Measurements from ENCODE around the gene SARS2.
"Not testable (repeated sequence)": the region's sequence is repeated elsewhere in the genome, so short reads cannot be mapped to it uniquely, and the experiment has no call there.

The SARS2 gene

DNA sequence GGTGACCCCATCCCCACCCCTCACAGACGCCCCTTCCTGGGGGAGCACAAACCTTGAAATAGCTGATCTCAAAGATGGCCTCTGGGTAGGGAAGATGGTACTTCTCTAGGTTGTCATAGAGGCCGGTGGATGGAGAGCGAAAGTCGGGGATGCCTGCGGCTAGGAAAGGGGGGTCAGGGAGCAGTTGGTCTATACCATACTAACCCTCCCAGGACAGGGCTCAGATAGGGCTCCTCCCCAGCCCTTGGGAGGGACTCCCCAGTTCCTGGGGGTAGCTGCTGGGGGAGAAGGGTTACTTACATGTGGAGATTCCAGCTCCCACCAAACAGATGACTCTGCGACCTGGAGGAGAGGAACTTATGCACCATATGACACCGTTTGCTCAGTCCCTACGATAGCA lies 40.8 kb downstream of the SARS2 start:
- no peak for DNase-seq

GRCh38 chr19:38888876-38889275 lies 41.7 kb downstream of the SARS2 start:
- no peak for DNase-seq

DNA sequence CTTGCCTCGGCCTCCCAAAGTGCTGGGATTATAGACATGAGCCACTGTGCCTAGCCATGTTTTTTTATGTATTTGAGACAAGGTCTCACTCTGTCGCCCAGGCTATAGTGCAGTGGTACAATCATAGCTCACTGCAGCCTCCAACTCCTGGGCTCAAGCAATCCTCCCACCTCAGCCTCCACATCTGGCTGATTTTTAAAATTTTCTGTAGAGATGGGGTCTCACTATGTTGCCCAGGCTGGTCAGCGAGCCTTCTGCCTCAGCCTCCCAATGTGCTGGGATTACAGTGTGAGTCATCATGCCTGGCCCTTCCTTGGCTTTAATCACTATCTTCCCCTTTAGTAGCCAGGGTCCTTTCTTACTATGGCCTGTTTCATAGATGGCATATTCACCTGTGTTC lies 45.9 kb downstream of the SARS2 start:
- not testable (repeated sequence) for DNase-seq

DNA sequence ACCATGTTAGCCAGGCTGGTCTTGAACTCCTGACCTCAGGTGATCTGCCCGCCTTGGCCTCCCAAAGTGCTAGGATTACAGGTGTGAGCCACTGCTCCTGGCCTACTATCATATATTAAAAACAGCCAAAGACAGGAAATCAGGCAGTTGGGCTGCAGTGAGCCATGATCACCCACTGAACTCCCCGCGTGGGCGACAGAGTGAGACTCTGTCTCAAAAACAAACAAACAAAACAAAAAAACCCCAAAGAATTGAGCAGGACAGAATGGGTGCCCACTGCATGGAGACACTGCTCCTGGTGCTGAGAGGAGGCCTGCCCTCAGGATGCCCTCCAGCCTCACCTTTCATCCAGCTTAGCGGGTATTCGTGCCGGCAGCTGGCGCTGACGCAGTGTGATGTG lies 47.3 kb downstream of the SARS2 start:
- DNase-seq, result no peak

- DNase-seq, result no peak
Observed at GRCh38 chr19:38880882-38881609, 49.5 kb downstream of the SARS2 start.

DNA sequence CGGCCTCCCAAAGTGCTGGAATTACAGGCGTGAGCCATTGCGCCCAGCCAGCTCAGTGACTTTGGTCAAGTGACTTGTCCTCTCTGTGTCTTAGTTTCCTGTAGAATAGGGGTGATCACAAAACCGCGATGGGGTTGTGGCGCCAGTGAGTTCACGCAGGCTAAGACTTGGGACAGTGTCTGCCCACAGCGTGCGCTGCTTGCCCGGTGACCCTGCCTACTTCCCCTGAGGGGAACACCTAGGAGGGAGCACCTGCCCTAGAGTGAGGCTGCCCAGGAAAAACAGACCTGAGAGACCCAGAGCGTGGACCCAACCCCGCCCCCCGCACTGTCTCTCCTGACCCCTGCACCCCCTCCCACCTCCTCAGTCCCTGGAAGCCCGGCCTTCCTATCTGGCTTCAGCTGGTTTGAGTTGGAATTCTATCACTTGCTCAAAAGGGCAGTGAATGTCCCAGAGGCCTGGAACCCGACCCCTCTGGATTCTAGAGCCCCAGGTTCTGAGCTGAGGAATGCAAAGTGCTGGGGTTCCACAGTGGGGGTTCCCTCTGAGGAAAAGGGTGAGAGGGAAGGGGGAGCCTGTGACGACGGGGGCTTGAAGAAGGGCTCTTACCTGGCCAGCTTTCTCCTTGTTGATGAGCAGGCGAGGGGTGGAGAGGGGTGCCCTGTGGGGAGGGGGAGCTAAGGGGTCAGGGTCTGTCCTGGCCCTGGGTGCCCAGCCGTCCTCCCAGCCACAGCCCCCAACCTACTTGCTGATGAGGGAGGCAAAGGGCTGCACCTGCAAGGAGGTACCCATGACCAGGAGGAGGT lies 50.3 kb downstream of the SARS2 start:
- DNase-seq, result no peak

DNA sequence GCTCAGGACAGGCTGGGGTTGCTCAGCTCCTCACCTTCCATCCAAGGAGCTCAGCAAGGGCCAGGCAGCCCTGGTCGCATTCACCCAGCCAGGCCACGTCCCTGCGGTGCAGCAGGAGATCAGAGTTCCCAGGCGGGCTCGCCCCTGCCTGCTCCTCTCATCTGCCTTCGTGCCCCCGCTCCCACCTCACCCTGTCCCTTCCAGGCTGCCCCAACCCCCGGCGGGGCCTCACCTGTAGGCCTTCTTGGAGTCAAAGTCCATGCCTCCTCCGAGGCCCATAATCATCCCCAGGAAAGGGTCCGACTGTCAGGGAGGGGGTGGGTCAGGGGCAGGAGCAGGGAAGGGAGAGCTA lies 51.2 kb downstream of the SARS2 start:
- DNase-seq, result no peak

GRCh38 chr19:38878575-38879399 lies 51.8 kb downstream of the SARS2 start:
- no peak for DNase-seq

DNA sequence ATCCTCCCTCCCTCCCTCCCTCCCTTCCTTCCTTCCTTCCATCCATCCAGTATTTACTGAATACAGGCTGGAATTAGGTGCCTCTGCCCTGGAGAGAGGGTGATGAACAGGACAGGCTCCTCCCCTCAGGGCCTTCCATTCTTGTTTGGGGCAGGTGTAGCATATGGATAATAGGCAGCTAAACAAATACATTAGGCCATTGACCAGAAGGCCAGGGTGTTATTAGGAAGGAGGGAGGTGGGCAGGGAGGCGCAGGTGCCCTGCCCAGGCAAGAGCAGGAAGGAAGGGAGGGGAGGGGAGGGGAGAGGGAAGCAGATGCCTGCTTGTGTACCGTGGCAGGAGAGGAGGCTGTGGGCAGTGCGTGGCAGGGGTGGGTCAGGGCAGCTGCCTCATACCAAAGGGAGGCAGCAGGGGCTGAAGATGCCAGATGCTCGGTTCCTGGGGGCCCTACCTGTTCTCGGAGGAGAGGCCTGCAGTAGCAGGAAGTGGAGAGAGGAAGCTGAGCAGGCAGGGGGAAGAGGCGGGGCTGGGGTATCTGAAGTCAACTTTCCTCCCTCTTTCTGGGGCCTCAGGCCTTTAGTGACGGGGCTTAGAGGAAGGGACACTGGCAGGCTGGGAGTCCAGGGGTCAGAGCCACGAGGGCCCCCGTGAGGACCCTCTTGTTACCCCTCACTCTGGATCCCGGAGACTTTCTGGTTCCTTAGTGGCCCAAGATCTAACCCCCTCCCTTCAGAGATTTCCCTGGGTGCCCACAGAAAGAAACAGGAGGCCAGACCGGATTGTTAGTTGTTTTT lies 52.6 kb downstream of the SARS2 start, which contains the start of gene RINL:
Gene RINL (minus strand): TSS at position 495 of the 794 bp plus-strand sequence. CDS start 1,533 bp downstream, outside the sequence.
- peak; percentile 52 for DNase-seq

- DNase-seq, result no peak
Observed at GRCh38 chr19:38875656-38876395, 54.7 kb downstream of the SARS2 start.

DNA sequence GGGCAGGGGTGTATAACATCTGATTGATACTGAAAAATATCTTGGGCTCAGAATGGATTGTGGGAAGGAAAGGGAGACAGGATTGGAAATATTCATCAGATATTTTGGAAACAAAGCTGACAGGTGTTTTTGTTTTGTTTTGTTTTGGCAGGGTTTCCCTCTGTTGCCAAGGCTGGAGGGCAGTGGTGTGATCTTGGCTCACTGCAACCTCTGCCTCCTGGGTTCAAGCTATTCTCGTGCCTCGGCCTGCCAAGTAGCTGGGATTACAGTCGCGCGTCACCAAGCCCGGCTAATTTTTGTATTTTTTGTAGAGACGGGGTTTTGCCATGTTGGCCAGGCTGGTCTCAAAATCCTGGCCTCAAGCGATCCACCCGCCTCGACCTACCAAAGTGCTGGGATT lies 57.2 kb downstream of the SARS2 start:
- not testable (repeated sequence) for DNase-seq

DNA sequence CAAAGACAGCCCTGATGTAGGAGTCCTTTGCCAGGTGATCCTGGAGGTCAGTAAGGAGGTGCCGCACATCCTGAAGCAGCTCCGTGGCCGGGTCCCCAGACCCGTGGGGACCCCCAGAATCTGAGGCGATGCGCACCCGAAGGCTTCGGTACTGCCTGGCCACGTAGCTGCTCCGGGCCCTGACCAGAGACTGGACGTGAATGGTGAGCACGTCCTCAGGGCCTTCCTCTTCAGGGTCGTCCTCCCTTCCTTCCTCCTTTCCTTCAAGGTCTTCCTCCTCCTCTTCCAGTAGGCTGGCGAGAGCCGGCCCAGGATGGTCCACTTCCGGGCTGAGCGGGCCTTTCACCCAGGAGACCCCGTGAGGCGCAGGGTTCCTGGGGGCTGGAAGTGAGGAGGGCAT lies 60.0 kb downstream of the SARS2 start:
- no peak for DNase-seq

DNA sequence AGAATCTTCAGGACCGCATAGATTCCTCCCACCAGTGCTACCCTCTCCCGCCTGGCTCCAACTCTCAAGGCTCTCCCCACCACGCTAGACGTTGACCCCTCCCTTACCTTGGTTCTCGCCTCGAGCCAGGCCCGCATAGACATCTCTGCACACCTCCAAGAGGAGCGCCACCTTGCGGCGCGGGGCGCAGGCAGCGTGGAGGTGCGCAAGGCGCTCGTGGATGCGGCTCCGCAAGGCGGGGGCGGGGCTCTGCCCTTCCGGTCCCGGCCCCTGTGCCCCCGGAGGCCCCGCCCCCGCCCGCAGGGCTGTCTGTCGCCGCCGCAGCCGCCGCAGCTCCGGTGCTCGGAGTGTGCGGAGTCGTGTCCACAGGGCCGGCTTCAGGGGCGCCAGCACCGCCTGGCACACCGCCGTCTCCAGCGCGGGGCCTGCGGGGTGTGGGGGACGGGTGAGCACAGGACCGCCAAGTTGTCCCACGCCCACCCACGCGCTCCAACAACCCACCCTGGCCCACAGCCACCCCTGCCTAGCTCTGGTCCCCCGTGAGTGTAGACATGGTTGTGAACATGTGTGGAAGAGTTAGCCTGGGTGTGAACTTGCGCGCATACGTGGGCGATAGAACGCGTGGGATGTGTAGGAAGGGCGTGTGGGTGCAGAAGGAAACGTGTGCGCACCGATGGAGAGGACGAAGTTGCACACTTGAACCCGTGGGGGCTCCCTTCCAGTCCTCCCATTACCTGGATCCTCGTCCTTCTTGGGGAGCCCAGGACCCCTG lies 60.5 kb downstream of the SARS2 start:
- DNase-seq, result peak; percentile 92

GRCh38 chr19:38869160-38869835 lies 61.3 kb downstream of the SARS2 start:
- DNase-seq, result no peak

DNA sequence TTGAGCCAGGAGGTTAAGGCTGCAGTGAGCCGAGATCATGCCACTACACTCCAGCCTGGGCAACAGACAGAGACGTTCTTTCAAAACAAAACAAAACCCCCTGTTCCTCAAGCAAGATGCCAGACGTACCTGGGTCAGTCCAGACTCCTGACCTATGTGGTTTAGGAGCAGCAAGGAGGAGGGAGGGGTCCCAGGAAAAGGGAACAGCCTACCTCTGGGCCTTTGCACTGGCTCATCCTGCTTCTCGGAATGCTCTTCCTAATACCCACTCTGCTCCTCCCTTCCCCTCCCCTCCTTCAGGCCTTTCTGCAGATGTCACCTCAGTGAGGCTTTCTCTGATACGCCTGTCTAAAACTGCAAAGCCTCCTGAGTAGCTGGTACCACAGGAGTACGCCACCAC lies 62.0 kb downstream of the SARS2 start:
- DNase-seq, result no peak

- no peak for DNase-seq
Observed at GRCh38 chr19:38867171-38867780, 63.3 kb downstream of the SARS2 start.
